SK-N-SH (cell line): ENCODE measurements around the gene SH3PXD2B. TPM values are rescaled to one million over a fixed set of nuclear protein-coding genes. Genes with fewer than 3 reads are reported as not detected.

Experiments
- CTCF ChIA-PET: fragments of 300-600, 350-600 bp; formaldehyde crosslinking; extraction: SDS; loops from one replicate; lab custom pipeline; 2021; lab: Yijun Ruan, JAX
- POLR2A ChIA-PET: fragments of 350-600 bp; sonication (Branson Sonifier 250); formaldehyde crosslinking; extraction: SDS; loops from one replicate; lab custom pipeline; 2020; ENCODE audit warnings: antibody characterized with exemption, inconsistent platforms; lab: Yijun Ruan, JAX
- DNase-seq: peaks from one replicate; pipeline ENCODE4 v3.0.0; 2012
- H2AFZ ChIP-seq: fragments of 200-600 bp; sonication (generic); 2 replicates; pipeline ENCODE4 v1.8.1; 2016; ENCODE audit warnings: antibody characterized with exemption, mild to moderate bottlenecking, low read depth
- H3F3A ChIP-seq: fragments of 200-600 bp; sonication (generic); replicated peaks from 2 replicates; pipeline ENCODE3; 2016; ENCODE audit warnings: antibody characterized with exemption, mild to moderate bottlenecking; ENCODE audit not compliant: insufficient read depth
- H3K27ac ChIP-seq, 2 experiments: fragments of 200-500 bp in 1 of 2; fragments of 200-600 bp in 1 of 2; sonication (Bioruptor generic) in 1 of 2; sonication (generic), shearing (Covaris generic) in 1 of 2; 2 replicates each; pipeline versions ENCODE4 v1.5.1 to v1.6.1; 2014 to 2016; ENCODE audit warnings: low read depth in 2 of 2, inconsistent platforms in 1 of 2, low read length in 1 of 2, mild to moderate bottlenecking in 1 of 2, mixed read lengths in 1 of 2
- H3K27me3 ChIP-seq: fragments of 200-600 bp; sonication (generic), shearing (Covaris generic); 2 replicates; pipeline ENCODE4 v1.6.1; 2016; ENCODE audit warnings: mixed run types; ENCODE audit not compliant: insufficient read depth
- H3K36me3 ChIP-seq, 2 experiments: fragments of 200-500 bp in 1 of 2; fragments of 200-600 bp in 1 of 2; sonication (Bioruptor generic) in 1 of 2; sonication (generic) in 1 of 2; replicated peaks in 1 of 2; 2 replicates each; pipeline versions ENCODE3 to v1.5.1; 2014 to 2016; ENCODE audit warnings: low read length in 1 of 2, mild to moderate bottlenecking in 1 of 2; ENCODE audit not compliant: insufficient read depth in 2 of 2, control insufficient read depth in 1 of 2
- H3K4me1 ChIP-seq, 2 experiments: fragments of 200-500 bp in 1 of 2; fragments of 200-600 bp in 1 of 2; sonication (Bioruptor generic) in 1 of 2; sonication (generic), shearing (Covaris generic) in 1 of 2; 2 replicates each; pipeline versions ENCODE4 v1.5.1 to v1.6.1; 2014 to 2016; ENCODE audit warnings: low read depth in 1 of 2, low read length in 1 of 2, mixed run types in 1 of 2; ENCODE audit not compliant: insufficient read depth in 2 of 2, control insufficient read depth in 1 of 2
- H3K4me2 ChIP-seq: fragments of 200-600 bp; sonication (generic), shearing (Covaris generic); 2 replicates; pipeline ENCODE4 v1.6.1; 2017; ENCODE audit warnings: mixed run types
- H3K4me3 ChIP-seq, 2 experiments: fragments of 200-500 bp in 1 of 2; fragments of 200-600 bp in 1 of 2; sonication (Bioruptor generic) in 1 of 2; sonication (generic), shearing (Covaris generic) in 1 of 2; 2 replicates each; pipeline versions ENCODE4 v1.5.1 to v1.8.1; 2014 to 2016; ENCODE audit warnings: low read depth in 2 of 2, inconsistent platforms in 1 of 2, low read length in 1 of 2, mild to moderate bottlenecking in 1 of 2, mixed read lengths in 1 of 2, moderate library complexity in 1 of 2
- H3K79me2 ChIP-seq: fragments of 200-600 bp; sonication (generic); 2 replicates; pipeline ENCODE4 v1.8.1; 2017; ENCODE audit warnings: mild to moderate bottlenecking; ENCODE audit not compliant: insufficient read depth
- H3K9ac ChIP-seq: fragments of 200-600 bp; sonication (generic); 2 replicates; pipeline ENCODE4 v1.6.1; 2017; ENCODE audit warnings: mixed run types
- H3K9me2 ChIP-seq: fragments of 200-600 bp; sonication (generic); 2 replicates; pipeline ENCODE4 v1.6.1; 2017; ENCODE audit warnings: mixed run types
- H3K9me3 ChIP-seq: fragments of 200-600 bp; sonication (generic); 2 replicates; pipeline ENCODE4 v1.6.1; 2017; ENCODE audit warnings: mixed run types, mild to moderate bottlenecking, moderate library complexity
- H4K20me1 ChIP-seq: fragments of 200-600 bp; sonication (generic); 2 replicates; pipeline ENCODE4 v1.6.1; 2017; ENCODE audit warnings: mild to moderate bottlenecking, mixed run types; ENCODE audit not compliant: insufficient read depth
- CHD2 ChIP-seq: fragments of 150-350 bp; IDR thresholded peaks from 2 replicates; pipeline ENCODE4 v1.6.1; 2018; ENCODE audit warnings: low read length; ENCODE audit not compliant: partially characterized antibody
- EP300 ChIP-seq, 2 experiments: IDR thresholded peaks; 2 replicates each; pipeline versions ENCODE4 v1.4.0 to v1.6.1; 2012; ENCODE audit warnings: borderline replicate concordance in 1 of 2, low read depth in 1 of 2, low read length in 1 of 2
- EZH2phosphoT487 ChIP-seq: fragments of 200-600 bp; sonication (generic); IDR thresholded peaks from 2 replicates; pipeline ENCODE4 v1.6.1; 2017; ENCODE audit warnings: low read depth, mixed run types, mild to moderate bottlenecking, antibody characterized with exemption, moderate library complexity, borderline replicate concordance
- IRF3 ChIP-seq: fragments of 150-350 bp; IDR thresholded peaks from 2 replicates; pipeline ENCODE4 v1.6.1; 2016; ENCODE audit warnings: mild to moderate bottlenecking, low read depth, low read length
- JUND ChIP-seq: IDR thresholded peaks from 2 replicates; pipeline ENCODE4 v1.4.0; 2012
- RCOR1 ChIP-seq: fragments of 150-350 bp; IDR thresholded peaks from 2 replicates; pipeline ENCODE4 v1.6.1; 2017; ENCODE audit warnings: antibody characterized with exemption, low read length
- REST ChIP-seq: IDR thresholded peaks from 2 replicates; pipeline ENCODE4 v1.6.1; 2012; ENCODE audit warnings: mild to moderate bottlenecking, low read depth, low read length, moderate library complexity
- TAF1 ChIP-seq: IDR thresholded peaks from 2 replicates; pipeline ENCODE4 v1.6.1; 2012; ENCODE audit warnings: low read depth, mild to moderate bottlenecking, low read length, moderate library complexity, borderline replicate concordance
- USF1 ChIP-seq: IDR thresholded peaks from 2 replicates; pipeline ENCODE4 v1.4.0; 2012; ENCODE audit warnings: low read depth, borderline replicate concordance
- USF2 ChIP-seq: fragments of 150-350 bp; IDR thresholded peaks from 2 replicates; pipeline ENCODE4 v1.6.1; 2017; ENCODE audit warnings: antibody characterized with exemption, low read length, low read depth, borderline replicate concordance
- WGBS: methylation state at CpG from one replicate; pipeline ENCODE4 v1.1.6; 2017; ENCODE audit warnings: low lambda C conversion rate; 5-methylcytosine and 5-hydroxymethylcytosine counted together
- polyA plus RNA-seq, 3 experiments: library from polyadenylated mRNA; depleted of rRNA; stranded (reverse); fragments of >200 nt; gene quantifications; 2 replicates each; pipeline ENCODE4 v1.2.3, GENCODE V29; 2012

The SH3PXD2B gene
- polyA plus RNA-seq, 1 of the 3 experiments (the other 2 are of a cell fraction) = 15.0 TPM

GRCh38 chr5:172356527-172356926 is 97.8 kb downstream of the SH3PXD2B start:
- 98% methylated on average over 5 of the region's 10 CpGs for WGBS
- no peaks in the 10 kb centered on the region for H3F3A ChIP-seq
- no peak overlapping the region for H3K4me2 ChIP-seq
- TF ChIP-seq IRF3 = no peak
- TF ChIP-seq JUND = no peak
- TF ChIP-seq EP300 (IDR thresholded peaks at IDR 0.05; ENCODE audit: borderline replicate concordance in 1 of 2, low read depth in 1 of 2, low read length in 1 of 2) = no peak
- no peak for TF ChIP-seq RCOR1
- no peak for TF ChIP-seq TAF1
- no peak for TF ChIP-seq CHD2
- no peak for TF ChIP-seq EZH2phosphoT487
- no peak for TF ChIP-seq USF1
- TF ChIP-seq, all 33 proteins: peak for 0
- H3K27me3 ChIP-seq = no peaks in the 10 kb centered on the region
- POLR2A ChIA-PET = no interaction called here
- CTCF ChIA-PET = no interaction called here
- H3K27ac ChIP-seq = no peak overlapping the region
- no peaks in the 10 kb centered on the region for H3K4me1 ChIP-seq
- no peak for DNase-seq
- H3K9ac ChIP-seq = no peak overlapping the region
- no peaks in the 10 kb centered on the region for H3K79me2 ChIP-seq
- no peaks in the 10 kb centered on the region for H4K20me1 ChIP-seq
- no peak overlapping the region for H2AFZ ChIP-seq
- no peaks in the 10 kb centered on the region for H3K9me3 ChIP-seq
- H3K4me3 ChIP-seq = no peak overlapping the region
- H3K36me3 ChIP-seq = peaks cover 44 to 49% of the 10 kb centered on the region in 2 experiments
- no peaks in the 10 kb centered on the region for H3K9me2 ChIP-seq

GRCh38 chr5:172356047-172356446 is 98.3 kb downstream of the SH3PXD2B start:
- Histone ChIP-seq H3K9ac (no peak overlapping the region), H3F3A (no peaks in the 10 kb centered on the region), H2AFZ (no peak overlapping the region), H4K20me1 (no peaks in the 10 kb centered on the region), H3K4me1 (no peaks in the 10 kb centered on the region), H3K4me3 (no peak overlapping the region), H3K79me2 (no peaks in the 10 kb centered on the region), H3K36me3 (peaks cover 43 to 49% of the 10 kb centered on the region in 2 experiments), H3K27me3 (no peaks in the 10 kb centered on the region), H3K9me2 (no peaks in the 10 kb centered on the region), H3K9me3 (no peaks in the 10 kb centered on the region), H3K4me2 (no peak overlapping the region), H3K27ac (no peak overlapping the region)
- POLR2A ChIA-PET = no interaction called here
- CTCF ChIA-PET = no interaction called here
- no peak for DNase-seq
- WGBS = 94% methylated on average over 1 of the region's 4 CpGs
- no peak for TF ChIP-seq USF2
- no peak for TF ChIP-seq REST
